ENCODE results near the gene ZNF526. TPM values are rescaled to one million over a fixed set of nuclear protein-coding genes. Genes with fewer than 3 reads are reported as not detected.
A peak's percentile ranks its signal among the peaks of the same experiment; 100 is the strongest.

ZNF526 gene
- total RNA-seq, 1 donor from 2014 or later: 13.9 TPM

GRCh38 chr19:42193706-42194105 lies 26.4 kb upstream of the ZNF526 start:
- Mint-ChIP-seq H3K36me3 (ENCODE audit: low read depth, unreplicated experiment) (peaks cover 24% of the 10 kb centered on the region), H3K9me3 (ENCODE audit: unreplicated experiment) (no peaks in the 10 kb centered on the region), H3K27ac (ENCODE audit: unreplicated experiment) (no peak overlapping the region), H3K27me3 (ENCODE audit: unreplicated experiment) (peaks cover 13% of the 10 kb centered on the region), H3K4me1 (ENCODE audit: unreplicated experiment) (peaks cover 12% of the 10 kb centered on the region), H3K4me3 (ENCODE audit: unreplicated experiment) (no peak overlapping the region)
- TF ChIP-seq CTCF (IDR thresholded peaks at IDR 0.05; ENCODE audit: unreplicated experiment): no peak
- no peak for DNase-seq (ENCODE audit: low spot score)

- Mint-ChIP-seq H3K9me3 (ENCODE audit: unreplicated experiment) (no peaks in the 10 kb centered on the region), H3K27ac (ENCODE audit: unreplicated experiment) (peak overlapping the region; percentile 57), H3K4me1 (ENCODE audit: unreplicated experiment) (peaks cover 26% of the 10 kb centered on the region), H3K27me3 (ENCODE audit: unreplicated experiment) (peaks cover 9% of the 10 kb centered on the region), H3K36me3 (ENCODE audit: low read depth, unreplicated experiment) (peaks cover 41% of the 10 kb centered on the region), H3K4me3 (ENCODE audit: unreplicated experiment) (no peak overlapping the region)
- no peak for DNase-seq (ENCODE audit: low spot score)
- TF ChIP-seq CTCF (IDR thresholded peaks at IDR 0.05; ENCODE audit: unreplicated experiment): no peak
Observed at GRCh38 chr19:42196011-42197001, 23.8 kb upstream of the ZNF526 start.

GRCh38 chr19:42197375-42197817 lies 22.7 kb upstream of the ZNF526 start:
- TF ChIP-seq CTCF (IDR thresholded peaks at IDR 0.05; ENCODE audit: unreplicated experiment): no peak
- Mint-ChIP-seq H3K27me3 (ENCODE audit: unreplicated experiment) (peaks cover 13% of the 10 kb centered on the region), H3K4me3 (ENCODE audit: unreplicated experiment) (no peak overlapping the region), H3K4me1 (ENCODE audit: unreplicated experiment) (peaks cover 26% of the 10 kb centered on the region), H3K9me3 (ENCODE audit: unreplicated experiment) (no peaks in the 10 kb centered on the region), H3K36me3 (ENCODE audit: low read depth, unreplicated experiment) (peaks cover 46% of the 10 kb centered on the region), H3K27ac (ENCODE audit: unreplicated experiment) (no peak overlapping the region)
- no peak for DNase-seq (ENCODE audit: low spot score)

GRCh38 chr19:42198676-42199439 lies 21.3 kb upstream of the ZNF526 start:
- no peak for DNase-seq (ENCODE audit: low spot score)
- TF ChIP-seq CTCF (IDR thresholded peaks at IDR 0.05; ENCODE audit: unreplicated experiment): no peak
- H3K9me3 Mint-ChIP-seq (ENCODE audit: unreplicated experiment): no peaks in the 10 kb centered on the region
- H3K4me1 Mint-ChIP-seq (ENCODE audit: unreplicated experiment): peaks cover 26% of the 10 kb centered on the region
- peaks cover 53% of the 10 kb centered on the region for H3K36me3 Mint-ChIP-seq (ENCODE audit: low read depth, unreplicated experiment)
- H3K27ac Mint-ChIP-seq (ENCODE audit: unreplicated experiment): no peak overlapping the region
- peaks cover 14% of the 10 kb centered on the region for H3K27me3 Mint-ChIP-seq (ENCODE audit: unreplicated experiment)
- peak overlapping the region; percentile 83 for H3K4me3 Mint-ChIP-seq (ENCODE audit: unreplicated experiment)

Data from endothelial cell (in vitro differentiated cells).